Fibroblast of lung (primary cell): Measurements from ENCODE around the gene OLA1. TPM values are rescaled to one million over a fixed set of nuclear protein-coding genes. Genes with fewer than 3 reads are reported as not detected.
A peak's percentile ranks its signal among the peaks of the same experiment; 100 is the strongest.

Source experiments
- DNase-seq, 2 donors: peaks; one replicate each; pipeline versions ENCODE4 v3.0.0 to v3.0.0-alpha.2; 2010; ENCODE audit warnings: low read depth in 2 of 2
- H2AFZ ChIP-seq: 2 replicates; pipeline ENCODE4 v1.5.1; 2012; ENCODE audit warnings: low read length, control low read depth, inconsistent platforms
- H3K27ac ChIP-seq: 2 replicates; pipeline ENCODE4 v1.5.1; 2011; ENCODE audit warnings: low read length, control low read depth; ENCODE audit not compliant: insufficient read depth
- H3K27me3 ChIP-seq: 2 replicates; pipeline ENCODE4 v1.5.1; 2011; ENCODE audit warnings: mild to moderate bottlenecking, low read length; ENCODE audit not compliant: control insufficient read depth, insufficient read depth
- H3K36me3 ChIP-seq: 2 replicates; pipeline ENCODE4 v1.5.1; 2011; ENCODE audit warnings: low read length; ENCODE audit not compliant: control insufficient read depth, insufficient read depth
- H3K4me1 ChIP-seq: 2 replicates; pipeline ENCODE4 v1.5.1; 2011; ENCODE audit warnings: low read length; ENCODE audit not compliant: control insufficient read depth, insufficient read depth; ENCODE audit errors: extremely low read depth
- H3K4me2 ChIP-seq: 2 replicates; pipeline ENCODE4 v1.5.1; 2011; ENCODE audit warnings: low read length, control low read depth; ENCODE audit not compliant: insufficient read depth; ENCODE audit errors: extremely low read depth
- H3K4me3 ChIP-seq, 4 experiments: fragments of 200-600 bp in 1 of 4; sonication (generic) in 1 of 4; replicated peaks in 1 of 4; 2 replicates each; pipeline ENCODE4 v1.5.1; 2011 to 2016; ENCODE audit warnings: low read length in 4 of 4, low read depth in 3 of 4, mild to moderate bottlenecking in 3 of 4, control low read depth in 2 of 4, inconsistent platforms in 1 of 4, mixed read lengths in 1 of 4; ENCODE audit not compliant: insufficient read depth in 1 of 4; ENCODE audit errors: control extremely low read depth in 1 of 4
- H3K79me2 ChIP-seq: 2 replicates; pipeline ENCODE4 v1.5.1; 2012; ENCODE audit warnings: mild to moderate bottlenecking, low read length, inconsistent platforms; ENCODE audit not compliant: control insufficient read depth, insufficient read depth
- H3K9ac ChIP-seq: 2 replicates; pipeline ENCODE4 v1.5.1; 2011; ENCODE audit warnings: mild to moderate bottlenecking, low read length, control low read depth; ENCODE audit not compliant: insufficient read depth
- H3K9me3 ChIP-seq: 2 replicates; pipeline ENCODE4 v1.5.1; 2012; ENCODE audit warnings: low read depth, low read length; ENCODE audit not compliant: control insufficient read depth, insufficient read depth
- H4K20me1 ChIP-seq: 2 replicates; pipeline ENCODE4 v1.5.1; 2011; ENCODE audit warnings: low read length; ENCODE audit not compliant: control insufficient read depth, insufficient read depth; ENCODE audit errors: extremely low read depth
- CTCF ChIP-seq, 2 donors: IDR thresholded peaks in 1 of 2; conservative IDR thresholded peaks in 1 of 2; 1 replicate in 1 of 2; 2 replicates in 1 of 2; pipeline ENCODE4 v1.5.1; 2011 to 2012; ENCODE audit warnings: low read length in 2 of 2, control low read depth in 1 of 2, inconsistent platforms in 1 of 2, low read depth in 1 of 2, mild to moderate bottlenecking in 1 of 2
- EZH2 ChIP-seq: IDR thresholded peaks from 2 replicates; pipeline ENCODE4 v1.5.1; 2012; ENCODE audit warnings: low read length, control low read depth, mild to moderate bottlenecking; ENCODE audit errors: missing control alignments
- polyA plus RNA-seq, 2 donors: library from polyadenylated mRNA; depleted of rRNA in 1 of 2; stranded (reverse) in 1 of 2; unstranded in 1 of 2; fragments of >200 nt; gene quantifications; 2 replicates each; pipeline ENCODE4 v1.2.1, GENCODE V29; 2011 to 2012; ENCODE audit warnings: missing spikeins in 1 of 2
- total RNA-seq: library from RNA; depleted of rRNA; stranded (reverse); fragments of >200 nt; gene quantifications from 2 replicates; pipeline ENCODE4 v1.2.1, GENCODE V29; 2014

OLA1 gene
- total and polyA plus RNA-seq, 2 donors (not counting 1 experiment from before 2014, with no cell fraction given): 74.3 to 91.4 TPM

GRCh38 chr2:174027956-174028355, 220.4 kb downstream of the OLA1 start:
- no peak overlapping the region for H3K27ac ChIP-seq
- no peak overlapping the region for H3K4me3 ChIP-seq
- no peak for DNase-seq
- no peaks in the 10 kb centered on the region for H4K20me1 ChIP-seq
- H3K4me2 ChIP-seq: no peak overlapping the region
- no peaks in the 10 kb centered on the region for H3K79me2 ChIP-seq
- no peak for TF ChIP-seq CTCF (conservative IDR thresholded peaks at IDR 0.05 in 1 of 2, IDR thresholded peaks at IDR 0.05 in 1 of 2; ENCODE audit: low read depth in 1 of 2, low read length in 2 of 2)
- TF ChIP-seq EZH2: no peak
- no peak overlapping the region for H3K9ac ChIP-seq
- H3K9me3 ChIP-seq: no peaks in the 10 kb centered on the region
- peaks cover 19% of the 10 kb centered on the region for H3K4me1 ChIP-seq
- H3K36me3 ChIP-seq: no peaks in the 10 kb centered on the region
- H3K27me3 ChIP-seq: no peaks in the 10 kb centered on the region
- no peak overlapping the region for H2AFZ ChIP-seq

GRCh38 chr2:174026122-174026845, 222.0 kb downstream of the OLA1 start:
- peak overlapping the region; percentile 60 for H3K9ac ChIP-seq
- peak overlapping the region; percentile 75 for H2AFZ ChIP-seq
- TF ChIP-seq CTCF (conservative IDR thresholded peaks at IDR 0.05 in 1 of 2, IDR thresholded peaks at IDR 0.05 in 1 of 2; ENCODE audit: low read depth in 1 of 2, low read length in 2 of 2) (no peak), EZH2 (no peak)

DNA sequence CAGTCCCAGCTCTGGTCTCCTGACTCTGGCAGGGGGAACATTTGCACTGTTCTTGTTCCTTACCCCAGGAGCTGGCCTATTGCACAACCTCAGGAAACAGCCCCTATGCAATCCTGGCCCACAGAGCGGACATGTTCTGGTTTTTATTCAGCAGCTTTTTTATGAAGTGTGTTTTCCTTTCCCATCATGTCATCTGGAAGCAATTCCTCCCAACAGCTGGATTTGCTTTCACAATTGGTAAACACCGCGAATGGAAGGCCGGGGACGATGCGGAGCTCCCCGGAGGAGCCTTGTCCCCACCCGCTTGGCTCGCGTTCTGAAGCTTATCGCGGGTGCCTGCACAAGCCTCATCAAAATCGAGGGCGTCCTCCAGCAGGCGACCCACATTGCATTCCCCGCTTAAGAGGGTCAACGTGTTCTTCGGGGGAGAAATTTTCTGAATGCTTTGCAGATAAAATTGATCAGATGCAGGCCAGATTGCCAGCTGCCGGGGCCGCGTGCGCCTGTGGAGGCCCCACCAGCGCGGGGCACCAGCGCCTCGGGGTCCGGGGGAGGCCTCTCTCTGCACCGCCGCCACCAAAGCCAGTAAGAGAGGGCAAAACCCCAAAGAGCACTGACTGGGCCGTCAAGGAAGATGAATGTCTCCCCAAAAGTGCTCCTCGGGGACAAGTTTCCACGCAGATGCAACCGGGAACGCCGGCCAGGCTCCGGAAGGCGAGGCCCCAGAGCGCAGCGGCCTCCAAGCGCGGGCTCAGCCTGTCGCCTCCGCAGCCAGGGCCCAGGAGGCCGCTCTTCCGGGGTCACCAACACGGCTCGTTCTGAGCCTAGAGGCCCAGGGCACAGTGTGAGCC, 222.8 kb downstream of the OLA1 start:
- TF ChIP-seq EZH2 (no peak), CTCF (conservative IDR thresholded peaks at IDR 0.05 in 1 of 2, IDR thresholded peaks at IDR 0.05 in 1 of 2; ENCODE audit: low read depth in 1 of 2, low read length in 2 of 2) (no peak)
- Histone ChIP-seq H3K9ac (peak overlapping the region; percentile 60), H3K9me3 (no peaks in the 10 kb centered on the region), H3K4me1 (peaks cover 16% of the 10 kb centered on the region), H3K27ac (peak overlapping the region; percentile 66), H3K36me3 (no peaks in the 10 kb centered on the region), H4K20me1 (no peaks in the 10 kb centered on the region), H2AFZ (peak overlapping the region; percentile 75), H3K4me3 (peak overlapping the region in 1 of 4 experiments; percentile 25), H3K4me2 (peak overlapping the region; percentile 60), H3K27me3 (no peaks in the 10 kb centered on the region), H3K79me2 (no peaks in the 10 kb centered on the region)
- DNase-seq: peak; percentile 72 to 99

More at GRCh38 chr2:174026122-174026845, 222.0 kb downstream of the OLA1 start:
- peaks cover 16% of the 10 kb centered on the region for H3K4me1 ChIP-seq
- no peaks in the 10 kb centered on the region for H3K9me3 ChIP-seq
- peak overlapping the region; percentile 66 for H3K27ac ChIP-seq
- no peaks in the 10 kb centered on the region for H3K36me3 ChIP-seq
- no peaks in the 10 kb centered on the region for H3K79me2 ChIP-seq
- DNase-seq: peak; percentile 66 to 88
- H3K4me2 ChIP-seq: no peak overlapping the region
- no peaks in the 10 kb centered on the region for H4K20me1 ChIP-seq
- no peaks in the 10 kb centered on the region for H3K27me3 ChIP-seq
- no peak overlapping the region for H3K4me3 ChIP-seq
